ENCODE data around the gene HBEGF. TPM values are rescaled to one million over a fixed set of nuclear protein-coding genes. Genes with fewer than 3 reads are reported as not detected.
A peak's percentile ranks its signal among the peaks of the same experiment; 100 is the strongest.
"Not testable (repeated sequence)": the region's sequence is repeated elsewhere in the genome, so short reads cannot be mapped to it uniquely, and the experiment has no call there.

Gene HBEGF
- total RNA-seq, 1 donor from 2014 or later: 0.70 TPM

- no peak for DNase-seq (ENCODE audit: low spot score)
Observed at GRCh38 chr5:140361901-140362300, 15.5 kb upstream of the HBEGF start.

GRCh38 chr5:140360681-140361479, 14.5 kb upstream of the HBEGF start:
- DNase-seq (ENCODE audit: low spot score) (no peak), ATAC-seq (no peak)

More at GRCh38 chr5:140361901-140362300, 15.5 kb upstream of the HBEGF start:
- ATAC-seq: no peak

GRCh38 chr5:140360101-140360500, 13.7 kb upstream of the HBEGF start, which contains the start of gene SLC4A9:
SLC4A9 (plus strand) TSS chr5:140360194; CDS start chr5:140360237, 43 bp downstream.
- ATAC-seq: no peak
- DNase-seq (ENCODE audit: low spot score): no peak

GRCh38 chr5:140358738-140359310, 12.4 kb upstream of the HBEGF start:
- DNase-seq (ENCODE audit: low spot score): no peak

GRCh38 chr5:140357726-140358093, 11.3 kb upstream of the HBEGF start:
- peak; percentile 97 for ATAC-seq
- DNase-seq (ENCODE audit: low spot score): peak; percentile 83

More at GRCh38 chr5:140358738-140359310, 12.4 kb upstream of the HBEGF start:
- ATAC-seq: no peak

- DNase-seq (ENCODE audit: low spot score) (no peak), ATAC-seq (no peak)
Observed at GRCh38 chr5:140356853-140357725, 10.7 kb upstream of the HBEGF start.

GRCh38 chr5:140355546-140355945, 9.1 kb upstream of the HBEGF start:
- ATAC-seq (no peak), DNase-seq (ENCODE audit: low spot score) (no peak)

- DNase-seq (ENCODE audit: low spot score) (no peak), ATAC-seq (peak; percentile 76)
Observed at GRCh38 chr5:140351609-140352334, 5.4 kb upstream of the HBEGF start.

- ATAC-seq: no peak
- no peak for DNase-seq (ENCODE audit: low spot score)
Observed at GRCh38 chr5:140349244-140349643, 2.8 kb upstream of the HBEGF start.

GRCh38 chr5:140348104-140348503, 1.7 kb upstream of the HBEGF start:
- DNase-seq (ENCODE audit: low spot score): no peak

GRCh38 chr5:140347360-140347759, 957 bp upstream of the HBEGF start:
- ATAC-seq (no peak), DNase-seq (ENCODE audit: low spot score) (no peak)

More at GRCh38 chr5:140348104-140348503, 1.7 kb upstream of the HBEGF start:
- no peak for ATAC-seq

- ATAC-seq (peak; percentile 64), DNase-seq (ENCODE audit: low spot score) (peak; percentile 67)
Observed at GRCh38 chr5:140345919-140346347, 470 bp downstream of the HBEGF start.

- no peak for ATAC-seq
- DNase-seq (ENCODE audit: low spot score): no peak
Observed at GRCh38 chr5:140344683-140345423, 1.6 kb downstream of the HBEGF start.

GRCh38 chr5:140343849-140344248, 2.6 kb downstream of the HBEGF start:
- ATAC-seq; DNase-seq (ENCODE audit: low spot score): not testable (repeated sequence)

GRCh38 chr5:140342896-140343295, 3.5 kb downstream of the HBEGF start:
- DNase-seq (ENCODE audit: low spot score): no peak
- ATAC-seq: no peak

GRCh38 chr5:140342287-140342686, 4.1 kb downstream of the HBEGF start:
- DNase-seq (ENCODE audit: low spot score): no peak
- ATAC-seq: no peak

- no peak for ATAC-seq
- no peak for DNase-seq (ENCODE audit: low spot score)
Observed at GRCh38 chr5:140341591-140341990, 4.8 kb downstream of the HBEGF start.

GRCh38 chr5:140340605-140341121, 5.7 kb downstream of the HBEGF start:
- ATAC-seq (no peak), DNase-seq (ENCODE audit: low spot score) (no peak)

GRCh38 chr5:140339636-140340035, 6.8 kb downstream of the HBEGF start:
- DNase-seq (ENCODE audit: low spot score) (no peak), ATAC-seq (no peak)

GRCh38 chr5:140338908-140339307, 7.5 kb downstream of the HBEGF start:
- ATAC-seq (peak; percentile 63), DNase-seq (ENCODE audit: low spot score) (no peak)
